HepG2 (cell line): ENCODE data around the gene PDZD7.

Experiments
- TF ChIP-seq, protein P1 (sequence below): IDR thresholded peaks from 2 replicates; pipeline ENCODE4 v1.6.1; 2012; ENCODE audit warnings: low read depth, low read length, improper control_type of control experiment
- TF ChIP-seq, protein P2 (sequence below): sonication (generic); formaldehyde crosslinking; IDR thresholded peaks from 2 replicates; pipeline ENCODE4 v1.5.0; 2020; ENCODE audit warnings: mild to moderate bottlenecking, low read depth, missing genetic modification reagents, borderline replicate concordance
- TF ChIP-seq, protein P3 (sequence below), 2 experiments: IDR thresholded peaks; 2 replicates each; pipeline ENCODE4 v1.6.1; 2011 to 2012; ENCODE audit warnings: low read length in 2 of 2, borderline replicate concordance in 1 of 2, low read depth in 1 of 2, mild to moderate bottlenecking in 1 of 2, moderate library complexity in 1 of 2

DNA sequence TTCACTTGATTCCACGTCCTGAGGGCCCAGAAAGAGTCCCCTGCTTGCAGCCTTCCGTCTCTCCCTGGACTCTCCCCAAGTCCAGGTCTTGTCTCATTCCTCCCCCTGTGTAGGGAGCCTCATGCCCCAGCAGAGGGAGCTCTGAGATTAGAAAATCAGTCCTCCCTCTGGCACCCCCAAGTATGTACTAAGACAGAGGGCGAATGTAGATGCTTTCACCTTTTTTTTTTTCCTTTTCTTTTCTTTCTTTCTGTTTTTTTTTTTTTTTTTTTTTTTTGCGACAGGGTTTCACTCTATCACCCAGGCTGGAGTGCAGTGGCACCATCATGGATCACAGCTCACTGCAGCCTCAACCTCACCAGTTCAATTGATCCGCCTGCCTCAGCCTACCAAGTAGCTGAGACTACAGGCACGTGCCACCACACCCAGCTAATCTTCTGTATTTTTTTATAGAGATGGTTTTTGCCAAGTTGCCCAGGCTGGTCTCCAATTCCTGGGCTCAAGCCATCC, 10.4 kb upstream of the PDZD7 start:
- TF ChIP-seq, protein P1, sequence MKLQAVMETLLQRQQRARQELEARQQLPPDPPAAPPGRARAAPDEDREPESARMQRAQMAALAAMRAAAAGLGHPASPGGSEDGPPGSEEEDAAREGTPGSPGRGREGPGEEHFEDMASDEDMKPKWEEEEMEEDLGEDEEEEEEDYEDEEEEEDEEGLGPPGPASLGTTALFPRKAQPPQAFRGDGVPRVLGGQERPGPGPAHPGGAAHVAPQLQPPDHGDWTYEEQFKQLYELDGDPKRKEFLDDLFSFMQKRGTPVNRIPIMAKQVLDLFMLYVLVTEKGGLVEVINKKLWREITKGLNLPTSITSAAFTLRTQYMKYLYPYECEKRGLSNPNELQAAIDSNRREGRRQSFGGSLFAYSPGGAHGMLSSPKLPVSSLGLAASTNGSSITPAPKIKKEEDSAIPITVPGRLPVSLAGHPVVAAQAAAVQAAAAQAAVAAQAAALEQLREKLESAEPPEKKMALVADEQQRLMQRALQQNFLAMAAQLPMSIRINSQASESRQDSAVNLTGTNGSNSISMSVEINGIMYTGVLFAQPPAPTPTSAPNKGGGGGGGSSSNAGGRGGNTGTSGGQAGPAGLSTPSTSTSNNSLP = peak; percentile 44; the same call in 1 of the 2 replicates
- TF ChIP-seq, protein P2, sequence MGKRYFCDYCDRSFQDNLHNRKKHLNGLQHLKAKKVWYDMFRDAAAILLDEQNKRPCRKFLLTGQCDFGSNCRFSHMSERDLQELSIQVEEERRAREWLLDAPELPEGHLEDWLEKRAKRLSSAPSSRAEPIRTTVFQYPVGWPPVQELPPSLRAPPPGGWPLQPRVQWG (CRISPR knock-in tag) = no peak
- TF ChIP-seq, protein P3, sequence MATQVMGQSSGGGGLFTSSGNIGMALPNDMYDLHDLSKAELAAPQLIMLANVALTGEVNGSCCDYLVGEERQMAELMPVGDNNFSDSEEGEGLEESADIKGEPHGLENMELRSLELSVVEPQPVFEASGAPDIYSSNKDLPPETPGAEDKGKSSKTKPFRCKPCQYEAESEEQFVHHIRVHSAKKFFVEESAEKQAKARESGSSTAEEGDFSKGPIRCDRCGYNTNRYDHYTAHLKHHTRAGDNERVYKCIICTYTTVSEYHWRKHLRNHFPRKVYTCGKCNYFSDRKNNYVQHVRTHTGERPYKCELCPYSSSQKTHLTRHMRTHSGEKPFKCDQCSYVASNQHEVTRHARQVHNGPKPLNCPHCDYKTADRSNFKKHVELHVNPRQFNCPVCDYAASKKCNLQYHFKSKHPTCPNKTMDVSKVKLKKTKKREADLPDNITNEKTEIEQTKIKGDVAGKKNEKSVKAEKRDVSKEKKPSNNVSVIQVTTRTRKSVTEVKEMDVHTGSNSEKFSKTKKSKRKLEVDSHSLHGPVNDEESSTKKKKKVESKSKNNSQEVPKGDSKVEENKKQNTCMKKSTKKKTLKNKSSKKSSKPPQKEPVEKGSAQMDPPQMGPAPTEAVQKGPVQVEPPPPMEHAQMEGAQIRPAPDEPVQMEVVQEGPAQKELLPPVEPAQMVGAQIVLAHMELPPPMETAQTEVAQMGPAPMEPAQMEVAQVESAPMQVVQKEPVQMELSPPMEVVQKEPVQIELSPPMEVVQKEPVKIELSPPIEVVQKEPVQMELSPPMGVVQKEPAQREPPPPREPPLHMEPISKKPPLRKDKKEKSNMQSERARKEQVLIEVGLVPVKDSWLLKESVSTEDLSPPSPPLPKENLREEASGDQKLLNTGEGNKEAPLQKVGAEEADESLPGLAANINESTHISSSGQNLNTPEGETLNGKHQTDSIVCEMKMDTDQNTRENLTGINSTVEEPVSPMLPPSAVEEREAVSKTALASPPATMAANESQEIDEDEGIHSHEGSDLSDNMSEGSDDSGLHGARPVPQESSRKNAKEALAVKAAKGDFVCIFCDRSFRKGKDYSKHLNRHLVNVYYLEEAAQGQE (IDR thresholded peaks at IDR 0.05; ENCODE audit: borderline replicate concordance in 1 of 2, low read depth in 1 of 2, low read length in 2 of 2) = no peak
